Measurements from ENCODE around the gene POMT2.

POMT2 gene

GRCh38 chr14:77256694-77257093 lies 64.0 kb downstream of the POMT2 start:
- Mint-ChIP-seq H3K4me3 (no peak overlapping the region), H3K4me1 (ENCODE audit: low read depth) (no peaks in the 10 kb centered on the region), H3K27me3 (peaks cover 3% of the 10 kb centered on the region), H3K27ac (no peak overlapping the region), H3K9me3 (no peaks in the 10 kb centered on the region), H3K36me3 (ENCODE audit: low read depth) (no peaks in the 10 kb centered on the region)

- Mint-ChIP-seq H3K4me1 (ENCODE audit: low read depth) (no peaks in the 10 kb centered on the region), H3K27me3 (no peaks in the 10 kb centered on the region), H3K27ac (no peak overlapping the region)
These were observed 67.1 kb downstream of the POMT2 start for GRCh38 chr14:77253333-77254190.

GRCh38 chr14:77251870-77252269 lies 68.8 kb downstream of the POMT2 start:
- H3K27me3 Mint-ChIP-seq: no peaks in the 10 kb centered on the region
- H3K9me3 Mint-ChIP-seq: no peaks in the 10 kb centered on the region
- H3K4me3 Mint-ChIP-seq: no peak overlapping the region
- no peaks in the 10 kb centered on the region for H3K36me3 Mint-ChIP-seq (ENCODE audit: low read depth)
- H3K4me1 Mint-ChIP-seq (ENCODE audit: low read depth): no peaks in the 10 kb centered on the region
- H3K27ac Mint-ChIP-seq: no peak overlapping the region

More at GRCh38 chr14:77253333-77254190, 67.1 kb downstream of the POMT2 start:
- no peaks in the 10 kb centered on the region for H3K9me3 Mint-ChIP-seq
- H3K4me3 Mint-ChIP-seq: no peak overlapping the region
- no peaks in the 10 kb centered on the region for H3K36me3 Mint-ChIP-seq (ENCODE audit: low read depth)

GRCh38 chr14:77250927-77251326 lies 69.8 kb downstream of the POMT2 start:
- Mint-ChIP-seq H3K4me1 (ENCODE audit: low read depth) (no peaks in the 10 kb centered on the region), H3K4me3 (no peak overlapping the region), H3K27me3 (no peaks in the 10 kb centered on the region), H3K27ac (no peak overlapping the region), H3K9me3 (no peaks in the 10 kb centered on the region), H3K36me3 (ENCODE audit: low read depth) (no peaks in the 10 kb centered on the region)

- no peak overlapping the region for H3K4me3 Mint-ChIP-seq
- H3K4me1 Mint-ChIP-seq (ENCODE audit: low read depth): no peaks in the 10 kb centered on the region
- no peaks in the 10 kb centered on the region for H3K9me3 Mint-ChIP-seq
- no peak overlapping the region for H3K27ac Mint-ChIP-seq
- H3K36me3 Mint-ChIP-seq (ENCODE audit: low read depth): no peaks in the 10 kb centered on the region
- H3K27me3 Mint-ChIP-seq: no peaks in the 10 kb centered on the region
These were observed 71.4 kb downstream of the POMT2 start for GRCh38 chr14:77249286-77249685.

DNA sequence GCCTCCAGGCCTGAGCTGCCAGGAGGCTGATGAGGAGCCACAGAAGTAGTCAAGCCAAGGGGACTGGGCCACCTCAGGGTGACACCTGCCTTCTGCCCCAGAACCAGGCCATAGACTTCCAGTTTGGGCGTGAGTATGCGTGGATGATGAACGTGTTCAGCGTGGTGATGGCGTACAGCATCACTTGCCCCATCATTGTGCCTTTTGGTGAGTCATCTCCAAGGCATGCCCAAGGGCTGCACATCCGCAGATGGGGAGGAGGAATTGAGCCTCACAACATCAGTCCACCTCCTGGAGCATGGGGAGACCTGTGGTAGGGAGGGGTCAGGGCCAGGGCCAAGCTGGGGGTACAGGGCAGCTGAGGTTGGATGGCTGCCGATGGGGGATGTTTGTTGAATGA lies 72.0 kb downstream of the POMT2 start:
- peaks cover 3% of the 10 kb centered on the region for H3K4me1 Mint-ChIP-seq (ENCODE audit: low read depth)
- no peak overlapping the region for H3K4me3 Mint-ChIP-seq
- no peaks in the 10 kb centered on the region for H3K36me3 Mint-ChIP-seq (ENCODE audit: low read depth)
- no peak overlapping the region for H3K27ac Mint-ChIP-seq
- no peaks in the 10 kb centered on the region for H3K27me3 Mint-ChIP-seq
- no peaks in the 10 kb centered on the region for H3K9me3 Mint-ChIP-seq

DNA sequence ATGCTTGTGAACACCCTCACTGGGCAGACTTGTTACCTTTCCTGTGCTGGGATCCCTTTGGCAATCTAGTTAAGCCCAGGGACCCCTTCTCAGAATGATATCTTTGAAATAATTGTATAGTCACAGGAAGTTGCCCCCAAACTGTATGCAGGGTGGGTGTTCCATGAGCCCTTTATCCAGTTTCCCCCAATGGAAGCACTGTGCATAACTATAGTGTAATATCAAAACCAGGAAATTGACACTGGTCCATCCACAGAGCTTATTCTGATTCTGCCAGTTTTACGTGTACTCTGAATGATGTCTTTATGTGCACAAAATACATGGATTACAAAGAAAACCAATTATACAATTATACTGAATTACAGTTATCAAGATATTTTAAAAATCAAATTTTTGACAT lies 73.9 kb downstream of the POMT2 start:
- Mint-ChIP-seq H3K27ac (no peak overlapping the region), H3K4me3 (no peak overlapping the region), H3K9me3 (no peaks in the 10 kb centered on the region), H3K4me1 (ENCODE audit: low read depth) (peaks cover 11% of the 10 kb centered on the region), H3K36me3 (ENCODE audit: low read depth) (no peaks in the 10 kb centered on the region), H3K27me3 (no peaks in the 10 kb centered on the region)

DNA sequence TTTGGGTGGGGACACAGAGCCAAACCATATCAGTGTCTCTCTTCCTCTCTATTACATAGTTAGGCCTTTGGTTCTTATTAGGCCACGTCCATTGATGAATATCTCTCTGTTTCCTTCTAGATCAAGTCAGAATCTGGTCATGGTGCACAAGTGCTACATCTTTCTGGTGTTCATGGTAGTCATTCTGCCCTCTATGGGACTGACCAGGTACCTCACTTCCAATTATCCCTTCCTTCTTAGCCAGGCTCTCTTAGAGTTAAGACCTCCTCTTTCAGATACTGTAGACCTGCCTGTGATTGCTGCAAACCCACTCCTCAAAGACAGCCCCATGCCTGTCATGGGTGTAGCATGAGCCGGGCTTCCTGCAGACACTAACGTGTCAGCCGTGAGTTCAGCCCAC lies 74.9 kb downstream of the POMT2 start:
- H3K36me3 Mint-ChIP-seq (ENCODE audit: low read depth): no peaks in the 10 kb centered on the region
- H3K27me3 Mint-ChIP-seq: no peaks in the 10 kb centered on the region
- no peaks in the 10 kb centered on the region for H3K9me3 Mint-ChIP-seq

DNA sequence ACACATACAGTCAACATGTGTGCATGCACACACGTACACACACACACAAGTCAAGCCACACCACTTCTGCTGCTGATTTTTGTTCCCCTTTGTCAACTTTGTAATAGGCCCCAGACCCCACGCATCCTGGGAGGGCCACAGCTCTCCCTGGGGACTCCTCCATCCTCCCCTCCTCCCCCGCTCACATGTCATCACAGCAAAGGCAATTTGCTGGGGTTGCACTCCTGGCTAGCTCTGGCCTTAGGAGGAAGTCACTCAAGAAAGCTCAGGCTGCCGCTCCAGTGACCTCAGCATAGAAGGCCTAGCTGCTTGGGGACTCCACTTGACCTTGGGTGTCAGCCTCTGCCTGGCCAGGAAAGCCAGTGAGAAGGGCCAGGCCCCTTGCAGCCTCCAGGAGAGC lies 76.8 kb downstream of the POMT2 start:
- Mint-ChIP-seq H3K4me1 (ENCODE audit: low read depth) (peaks cover 11% of the 10 kb centered on the region), H3K4me3 (no peak overlapping the region), H3K36me3 (ENCODE audit: low read depth) (no peaks in the 10 kb centered on the region)

More for the DNA sequence above, 74.9 kb downstream of the POMT2 start:
- peaks cover 11% of the 10 kb centered on the region for H3K4me1 Mint-ChIP-seq (ENCODE audit: low read depth)
- no peak overlapping the region for H3K4me3 Mint-ChIP-seq
- H3K27ac Mint-ChIP-seq: no peak overlapping the region

GRCh38 chr14:77242752-77243151 lies 77.9 kb downstream of the POMT2 start:
- peaks cover 11% of the 10 kb centered on the region for H3K4me1 Mint-ChIP-seq (ENCODE audit: low read depth)
- no peaks in the 10 kb centered on the region for H3K36me3 Mint-ChIP-seq (ENCODE audit: low read depth)
- no peak overlapping the region for H3K27ac Mint-ChIP-seq
- no peaks in the 10 kb centered on the region for H3K9me3 Mint-ChIP-seq
- no peaks in the 10 kb centered on the region for H3K27me3 Mint-ChIP-seq
- H3K4me3 Mint-ChIP-seq: no peak overlapping the region

More for the DNA sequence above, 76.8 kb downstream of the POMT2 start:
- no peaks in the 10 kb centered on the region for H3K27me3 Mint-ChIP-seq
- H3K27ac Mint-ChIP-seq: no peak overlapping the region
- no peaks in the 10 kb centered on the region for H3K9me3 Mint-ChIP-seq

DNA sequence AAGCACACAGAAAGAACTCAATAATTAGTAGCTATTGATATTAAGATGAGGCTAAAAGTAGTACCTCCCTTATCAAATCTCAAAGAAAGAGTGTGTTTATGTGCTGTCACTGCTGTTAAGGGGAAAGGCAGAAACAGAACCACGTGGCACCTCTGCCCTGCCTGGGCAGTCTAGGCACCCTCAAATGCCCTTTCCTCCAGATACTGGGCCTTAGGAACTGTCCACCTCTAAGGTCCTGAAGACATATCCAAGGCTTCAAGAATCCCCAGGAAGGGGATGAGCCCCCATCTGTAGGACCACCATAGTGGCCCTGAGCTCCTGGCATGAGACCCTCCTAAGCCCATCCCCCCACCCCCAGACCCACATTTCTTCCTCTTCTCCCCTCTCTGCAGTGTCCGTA lies 78.7 kb downstream of the POMT2 start:
- Mint-ChIP-seq H3K4me1 (ENCODE audit: low read depth) (peaks cover 11% of the 10 kb centered on the region), H3K9me3 (no peaks in the 10 kb centered on the region), H3K36me3 (ENCODE audit: low read depth) (no peaks in the 10 kb centered on the region), H3K27ac (no peak overlapping the region), H3K27me3 (no peaks in the 10 kb centered on the region), H3K4me3 (no peak overlapping the region)

DNA sequence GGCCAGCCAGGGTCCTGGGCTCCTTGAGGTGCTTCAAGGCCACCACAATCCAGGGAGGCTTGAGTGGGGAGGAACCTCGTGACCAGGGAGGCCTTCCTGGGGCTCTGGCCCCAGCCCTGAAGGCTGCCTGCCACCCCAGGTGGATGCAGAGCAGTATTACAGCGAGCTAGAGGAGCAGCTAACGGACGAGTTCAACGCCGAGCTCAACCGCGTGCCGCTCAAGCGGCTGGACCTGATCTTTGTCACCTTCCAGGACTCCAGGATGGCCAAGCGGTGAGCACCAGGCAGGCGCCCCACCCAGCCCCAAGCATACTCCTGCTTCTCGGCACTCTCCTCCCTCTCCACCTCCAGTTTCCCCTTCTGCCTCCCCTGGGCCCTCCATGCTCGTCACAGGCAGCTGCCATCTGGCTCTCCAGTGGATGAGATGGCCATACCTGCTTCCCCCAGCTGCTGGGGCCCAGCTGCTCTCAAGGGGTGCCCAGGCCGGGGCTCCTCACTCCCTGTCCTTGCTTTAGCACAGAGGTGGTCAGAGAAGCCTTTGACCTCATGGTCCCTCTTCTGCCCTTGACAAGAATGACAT lies 80.3 kb downstream of the POMT2 start:
- Mint-ChIP-seq H3K4me1 (ENCODE audit: low read depth) (peaks cover 11% of the 10 kb centered on the region), H3K27me3 (no peaks in the 10 kb centered on the region), H3K36me3 (ENCODE audit: low read depth) (no peaks in the 10 kb centered on the region), H3K9me3 (no peaks in the 10 kb centered on the region), H3K4me3 (no peak overlapping the region), H3K27ac (no peak overlapping the region)

GRCh38 chr14:77239412-77239811 lies 81.3 kb downstream of the POMT2 start:
- H3K9me3 Mint-ChIP-seq: no peaks in the 10 kb centered on the region
- no peak overlapping the region for H3K4me3 Mint-ChIP-seq
- H3K27ac Mint-ChIP-seq: no peak overlapping the region
- no peaks in the 10 kb centered on the region for H3K27me3 Mint-ChIP-seq
- H3K4me1 Mint-ChIP-seq (ENCODE audit: low read depth): peaks cover 11% of the 10 kb centered on the region
- H3K36me3 Mint-ChIP-seq (ENCODE audit: low read depth): no peaks in the 10 kb centered on the region

GRCh38 chr14:77238996-77239395 lies 81.7 kb downstream of the POMT2 start:
- Mint-ChIP-seq H3K4me3 (no peak overlapping the region), H3K27ac (no peak overlapping the region), H3K27me3 (no peaks in the 10 kb centered on the region), H3K4me1 (ENCODE audit: low read depth) (peaks cover 11% of the 10 kb centered on the region), H3K9me3 (no peaks in the 10 kb centered on the region), H3K36me3 (ENCODE audit: low read depth) (no peaks in the 10 kb centered on the region)

DNA sequence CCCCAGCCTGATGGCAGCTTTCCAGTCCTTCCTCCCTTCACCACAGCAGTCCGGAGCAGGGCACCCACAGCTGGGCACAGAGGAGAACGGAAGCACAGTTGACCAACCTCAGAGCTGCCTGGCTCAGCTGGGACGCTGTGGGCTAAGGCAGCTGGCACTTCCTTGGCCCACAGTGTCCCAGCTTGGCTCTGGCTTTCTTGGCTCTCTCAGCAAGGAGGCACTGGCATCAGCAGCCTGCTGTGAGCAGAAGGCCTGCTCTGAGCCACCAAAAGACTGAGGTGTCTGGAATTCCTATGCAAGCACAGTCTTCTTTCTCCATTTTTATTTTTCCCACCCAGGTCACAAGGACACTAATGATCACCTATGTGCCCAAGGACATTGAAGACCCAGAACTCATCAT lies 82.3 kb downstream of the POMT2 start:
- Mint-ChIP-seq H3K27me3 (no peaks in the 10 kb centered on the region), H3K36me3 (ENCODE audit: low read depth) (no peaks in the 10 kb centered on the region), H3K4me3 (no peak overlapping the region), H3K27ac (no peak overlapping the region), H3K4me1 (ENCODE audit: low read depth) (peaks cover 6% of the 10 kb centered on the region), H3K9me3 (no peaks in the 10 kb centered on the region)

- H3K36me3 Mint-ChIP-seq (ENCODE audit: low read depth): no peaks in the 10 kb centered on the region
- no peaks in the 10 kb centered on the region for H3K4me1 Mint-ChIP-seq (ENCODE audit: low read depth)
- no peak overlapping the region for H3K4me3 Mint-ChIP-seq
- H3K9me3 Mint-ChIP-seq: no peaks in the 10 kb centered on the region
- H3K27me3 Mint-ChIP-seq: no peaks in the 10 kb centered on the region
- H3K27ac Mint-ChIP-seq: no peak overlapping the region
These were observed 83.9 kb downstream of the POMT2 start for GRCh38 chr14:77236814-77237213.

Measured in stimulated activated naive CD8-positive, alpha-beta T cell treated with anti-CD3 and anti-CD28 coated beads, Interleukin-15, Interleukin-2, amounts not matched to agents 100 ng/mL and 50 ng/mL, for 24 hours (primary cell).